ENCODE data around the gene ITGA2B. TPM values are rescaled to one million over a fixed set of nuclear protein-coding genes. Genes with fewer than 3 reads are reported as not detected.

ITGA2B gene
- total and polyA plus RNA-seq, 2 of the 4 experiments (the other 2 are of a cell fraction), result under 0.01 to 0.26 TPM

- H4K8ac ChIP-seq (ENCODE audit: low read depth in 2 of 2, low read length in 2 of 2), result peak overlapping the region in 1 of 2 experiments; percentile 10; a peak in 1 of 4 replicates
- H3K9ac ChIP-seq (ENCODE audit: low read depth, low read length), result peak overlapping the region; percentile 21; the same call in 1 of the 2 replicates
- no peaks in the 10 kb centered on the region for H3K9me3 ChIP-seq (ENCODE audit: control insufficient read depth, insufficient read depth, low read length)
- intact Hi-C loops (cut with micrococcal nuclease) (no loop called here), dilution Hi-C loops (cut with HindIII; ENCODE audit: low sequenced_read_pairs, unreplicated experiment) (no loop called here), in situ Hi-C loops (cut with MboI; ENCODE audit: low sequenced_read_pairs) (no loop called here)
- H2BK20ac ChIP-seq (ENCODE audit: low read depth, low read length), result no peak overlapping the region
- 0% methylated on average over 2 of the region's 11 CpGs; no CpG with 5 or more reads in 1 of the 2 experiments for WGBS, 2 experiments (ENCODE audit: extremely low coverage in 2 of 2, insufficient read length in 1 of 2)
- no peak overlapping the region for H2AK5ac ChIP-seq (ENCODE audit: low read depth, low read length)
- H2BK5ac ChIP-seq (ENCODE audit: low read depth, low read length, poor library complexity, severe bottlenecking), result no peak overlapping the region
- ChIA-PET POLR2A (ENCODE audit: unreplicated experiment) (no interaction called here), CTCF (interaction anchor here (1.0 to 1.7 kb wide), 3 partner anchors 12 to 159 kb away, joined by 3 to 6 read pairs (median 5); no protein-coding TSS in a partner anchor)
- H2BK120ac ChIP-seq (ENCODE audit: low read depth, low read length), result no peak overlapping the region
- H3K36me3 ChIP-seq (ENCODE audit: control insufficient read depth, insufficient read depth, low read length), result peaks cover 3% of the 10 kb centered on the region; the same call in 1 of the 2 replicates
- peak overlapping the region; percentile 95 for H2AK9ac ChIP-seq (replicated peaks; ENCODE audit: low read depth, low read length, poor library complexity)
- no peak overlapping the region for H2BK15ac ChIP-seq (ENCODE audit: low read depth, low read length)
- peak overlapping the region; percentile 93 for H2AFZ ChIP-seq (replicated peaks; ENCODE audit: low read length, poor library complexity)
- ATAC-seq (ENCODE audit: low read depth) (peak; percentile 13), DNase-seq (no peak)
- no TSS peak for BruUV-seq (replicated peaks)
- no peak overlapping the region for H3K4ac ChIP-seq (ENCODE audit: low read depth, low read length)
- H3K27me3 ChIP-seq (ENCODE audit: control insufficient read depth, insufficient read depth, low read length), result peaks cover 16% of the 10 kb centered on the region
- peaks cover 4 to 28% of the 10 kb centered on the region in 2 experiments; a peak in 2 of 4 replicates for H3K79me1 ChIP-seq (ENCODE audit: low read depth in 1 of 2, low read length in 2 of 2)
- no peak overlapping the region for H4K91ac ChIP-seq (ENCODE audit: insufficient read depth, low read depth, low read length)
- TF ChIP-seq MAFK (IDR thresholded peaks at IDR 0.05; ENCODE audit: low read depth, low read length), result no peak
- TF ChIP-seq RCOR1 (IDR thresholded peaks at IDR 0.05; ENCODE audit: insufficient replicate concordance, low read length), result no peak
- TF ChIP-seq RFX5 (IDR thresholded peaks at IDR 0.05; ENCODE audit: low read depth, low read length), result no peak
- TF ChIP-seq ELK1 (IDR thresholded peaks at IDR 0.05; ENCODE audit: borderline replicate concordance, low read depth, low read length), result no peak
- TF ChIP-seq BHLHE40 (IDR thresholded peaks at IDR 0.05; ENCODE audit: low read depth, low read length), result no peak
- no peak for TF ChIP-seq NFE2L2 (IDR thresholded peaks at IDR 0.05; ENCODE audit: low read depth, low read length)
- TF ChIP-seq, protein P1, sequence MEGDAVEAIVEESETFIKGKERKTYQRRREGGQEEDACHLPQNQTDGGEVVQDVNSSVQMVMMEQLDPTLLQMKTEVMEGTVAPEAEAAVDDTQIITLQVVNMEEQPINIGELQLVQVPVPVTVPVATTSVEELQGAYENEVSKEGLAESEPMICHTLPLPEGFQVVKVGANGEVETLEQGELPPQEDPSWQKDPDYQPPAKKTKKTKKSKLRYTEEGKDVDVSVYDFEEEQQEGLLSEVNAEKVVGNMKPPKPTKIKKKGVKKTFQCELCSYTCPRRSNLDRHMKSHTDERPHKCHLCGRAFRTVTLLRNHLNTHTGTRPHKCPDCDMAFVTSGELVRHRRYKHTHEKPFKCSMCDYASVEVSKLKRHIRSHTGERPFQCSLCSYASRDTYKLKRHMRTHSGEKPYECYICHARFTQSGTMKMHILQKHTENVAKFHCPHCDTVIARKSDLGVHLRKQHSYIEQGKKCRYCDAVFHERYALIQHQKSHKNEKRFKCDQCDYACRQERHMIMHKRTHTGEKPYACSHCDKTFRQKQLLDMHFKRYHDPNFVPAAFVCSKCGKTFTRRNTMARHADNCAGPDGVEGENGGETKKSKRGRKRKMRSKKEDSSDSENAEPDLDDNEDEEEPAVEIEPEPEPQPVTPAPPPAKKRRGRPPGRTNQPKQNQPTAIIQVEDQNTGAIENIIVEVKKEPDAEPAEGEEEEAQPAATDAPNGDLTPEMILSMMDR (conservative IDR thresholded peaks at IDR 0.05; ENCODE audit: low read depth, low read length), result no peak
- TF ChIP-seq MXI1 (IDR thresholded peaks at IDR 0.05; ENCODE audit: borderline replicate concordance, low read depth, low read length), result no peak
- TF ChIP-seq RAD21 (IDR thresholded peaks at IDR 0.05; ENCODE audit: low read length), result no peak
- TF ChIP-seq POLR2A (IDR thresholded peaks at IDR 0.05; ENCODE audit: low read depth, low read length), result no peak
- TF ChIP-seq FOS (IDR thresholded peaks at IDR 0.05; ENCODE audit: low read depth, low read length), result no peak
- H3K9me1 ChIP-seq (ENCODE audit: insufficient read depth, low read length), result peaks cover 8% of the 10 kb centered on the region; the same call in 1 of the 2 replicates
- H3K4me1 ChIP-seq (ENCODE audit: control insufficient read depth, insufficient read depth, low read length), result peaks cover 15% of the 10 kb centered on the region
- peaks cover 11% of the 10 kb centered on the region for H4K20me1 ChIP-seq (ENCODE audit: insufficient read depth, low read length)
- no peak overlapping the region for H4K5ac ChIP-seq (ENCODE audit: low read depth, low read length)
- H3K27ac ChIP-seq (ENCODE audit: insufficient read depth, low read length), result no peak overlapping the region
- H3K18ac ChIP-seq (ENCODE audit: low read depth, low read length), result no peak overlapping the region
- H3K23ac ChIP-seq (ENCODE audit: low read depth, low read length), result no peak overlapping the region
- no peak overlapping the region for H3K56ac ChIP-seq (ENCODE audit: extremely low read depth, insufficient read depth, low read length)
- H3K4me3 ChIP-seq (ENCODE audit: insufficient read depth, low read depth, low read length), result peak overlapping the region; percentile 88
- peak overlapping the region; percentile 86 for H3K4me2 ChIP-seq (ENCODE audit: low read depth, low read length)
- H3K14ac ChIP-seq (replicated peaks; ENCODE audit: low read depth, low read length), result no peak overlapping the region
These were observed 26.9 kb downstream of the ITGA2B start for GRCh38 chr17:44362459-44362948.
